HL-60 (cell line): Measurements from ENCODE around the gene LCE1A.

Source experiments
- DNase-seq, 2 experiments: peaks; one replicate each; pipeline ENCODE4 v3.0.0-alpha.2; 2010 to 2020; ENCODE audit warnings: low read depth in 1 of 2, low spot score in 1 of 2
- H3K27ac ChIP-seq: fragments of 250-450 bp; sonication (Bioruptor Pico); replicated peaks from 2 replicates; pipeline ENCODE4 v1.5.1; 2020; ENCODE audit warnings: mild to moderate bottlenecking, moderate library complexity
- H3K27me3 ChIP-seq: fragments of 250-450 bp; sonication (Bioruptor Pico); 2 replicates; pipeline ENCODE4 v1.5.1; 2021; ENCODE audit warnings: mild to moderate bottlenecking, moderate library complexity; ENCODE audit not compliant: insufficient read depth, poor library complexity, severe bottlenecking
- H3K4me3 ChIP-seq: replicated peaks from 2 replicates; pipeline ENCODE4 v1.5.1; 2011; ENCODE audit warnings: mild to moderate bottlenecking, control low read depth, low read length; ENCODE audit not compliant: insufficient read depth
- GABPA ChIP-seq: IDR thresholded peaks from 2 replicates; pipeline ENCODE4 v1.6.1; 2012; ENCODE audit warnings: low read depth
- POLR2AphosphoS5 ChIP-seq: IDR thresholded peaks from 2 replicates; pipeline ENCODE4 v1.6.1; 2012; ENCODE audit warnings: low read depth
- SPI1 ChIP-seq: IDR thresholded peaks from 2 replicates; pipeline ENCODE4 v1.6.1; 2012; ENCODE audit warnings: low read depth, mild to moderate bottlenecking, borderline replicate concordance
- TF ChIP-seq, protein P1 (sequence below): IDR thresholded peaks from one replicate; pipeline ENCODE4 v1.5.1; 2011; ENCODE audit warnings: low read length, control low read depth, inconsistent platforms; ENCODE audit not compliant: insufficient read depth
- TF ChIP-seq, protein P2 (sequence below): IDR thresholded peaks from 2 replicates; pipeline ENCODE4 v1.6.1; 2012; ENCODE audit warnings: low read depth; ENCODE audit not compliant: insufficient replicate concordance

Gene LCE1A

DNA sequence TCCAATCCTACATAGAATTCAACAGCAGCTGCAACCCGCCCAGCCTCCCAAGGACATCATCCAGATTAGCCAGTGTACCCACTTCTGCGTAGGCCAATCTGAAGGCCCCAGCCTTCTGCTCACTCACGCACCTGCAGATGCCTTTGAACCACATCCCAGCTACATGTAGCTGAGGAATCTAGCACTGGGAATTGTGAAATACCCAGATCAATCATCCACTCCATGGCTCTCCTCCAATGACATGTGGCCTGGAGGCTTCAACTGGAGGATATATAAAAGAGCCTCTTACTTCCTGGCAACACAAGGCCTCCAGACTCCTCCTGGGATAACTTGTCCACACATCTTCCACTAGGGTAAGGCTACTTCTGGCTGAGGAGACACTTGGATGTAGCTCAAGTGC, 15.3 kb downstream of the LCE1A start, which contains the start of gene LCE6A:
LCE6A (plus strand) TSS at position 301 of the 400 bp plus-strand sequence. CDS start 665 bp downstream, outside the sequence.
- TF ChIP-seq, protein P1, sequence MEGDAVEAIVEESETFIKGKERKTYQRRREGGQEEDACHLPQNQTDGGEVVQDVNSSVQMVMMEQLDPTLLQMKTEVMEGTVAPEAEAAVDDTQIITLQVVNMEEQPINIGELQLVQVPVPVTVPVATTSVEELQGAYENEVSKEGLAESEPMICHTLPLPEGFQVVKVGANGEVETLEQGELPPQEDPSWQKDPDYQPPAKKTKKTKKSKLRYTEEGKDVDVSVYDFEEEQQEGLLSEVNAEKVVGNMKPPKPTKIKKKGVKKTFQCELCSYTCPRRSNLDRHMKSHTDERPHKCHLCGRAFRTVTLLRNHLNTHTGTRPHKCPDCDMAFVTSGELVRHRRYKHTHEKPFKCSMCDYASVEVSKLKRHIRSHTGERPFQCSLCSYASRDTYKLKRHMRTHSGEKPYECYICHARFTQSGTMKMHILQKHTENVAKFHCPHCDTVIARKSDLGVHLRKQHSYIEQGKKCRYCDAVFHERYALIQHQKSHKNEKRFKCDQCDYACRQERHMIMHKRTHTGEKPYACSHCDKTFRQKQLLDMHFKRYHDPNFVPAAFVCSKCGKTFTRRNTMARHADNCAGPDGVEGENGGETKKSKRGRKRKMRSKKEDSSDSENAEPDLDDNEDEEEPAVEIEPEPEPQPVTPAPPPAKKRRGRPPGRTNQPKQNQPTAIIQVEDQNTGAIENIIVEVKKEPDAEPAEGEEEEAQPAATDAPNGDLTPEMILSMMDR = no peak
- TF ChIP-seq GABPA (no peak), POLR2AphosphoS5 (no peak), SPI1 (no peak)
- TF ChIP-seq, protein P2, sequence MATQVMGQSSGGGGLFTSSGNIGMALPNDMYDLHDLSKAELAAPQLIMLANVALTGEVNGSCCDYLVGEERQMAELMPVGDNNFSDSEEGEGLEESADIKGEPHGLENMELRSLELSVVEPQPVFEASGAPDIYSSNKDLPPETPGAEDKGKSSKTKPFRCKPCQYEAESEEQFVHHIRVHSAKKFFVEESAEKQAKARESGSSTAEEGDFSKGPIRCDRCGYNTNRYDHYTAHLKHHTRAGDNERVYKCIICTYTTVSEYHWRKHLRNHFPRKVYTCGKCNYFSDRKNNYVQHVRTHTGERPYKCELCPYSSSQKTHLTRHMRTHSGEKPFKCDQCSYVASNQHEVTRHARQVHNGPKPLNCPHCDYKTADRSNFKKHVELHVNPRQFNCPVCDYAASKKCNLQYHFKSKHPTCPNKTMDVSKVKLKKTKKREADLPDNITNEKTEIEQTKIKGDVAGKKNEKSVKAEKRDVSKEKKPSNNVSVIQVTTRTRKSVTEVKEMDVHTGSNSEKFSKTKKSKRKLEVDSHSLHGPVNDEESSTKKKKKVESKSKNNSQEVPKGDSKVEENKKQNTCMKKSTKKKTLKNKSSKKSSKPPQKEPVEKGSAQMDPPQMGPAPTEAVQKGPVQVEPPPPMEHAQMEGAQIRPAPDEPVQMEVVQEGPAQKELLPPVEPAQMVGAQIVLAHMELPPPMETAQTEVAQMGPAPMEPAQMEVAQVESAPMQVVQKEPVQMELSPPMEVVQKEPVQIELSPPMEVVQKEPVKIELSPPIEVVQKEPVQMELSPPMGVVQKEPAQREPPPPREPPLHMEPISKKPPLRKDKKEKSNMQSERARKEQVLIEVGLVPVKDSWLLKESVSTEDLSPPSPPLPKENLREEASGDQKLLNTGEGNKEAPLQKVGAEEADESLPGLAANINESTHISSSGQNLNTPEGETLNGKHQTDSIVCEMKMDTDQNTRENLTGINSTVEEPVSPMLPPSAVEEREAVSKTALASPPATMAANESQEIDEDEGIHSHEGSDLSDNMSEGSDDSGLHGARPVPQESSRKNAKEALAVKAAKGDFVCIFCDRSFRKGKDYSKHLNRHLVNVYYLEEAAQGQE = no peak
- Histone ChIP-seq H3K27ac (no peak within 1 kb of the TSS), H3K4me3 (no peak within 1 kb of the TSS), H3K27me3 (no peaks in the 10 kb centered on the region)
- DNase-seq = no peak

DNA sequence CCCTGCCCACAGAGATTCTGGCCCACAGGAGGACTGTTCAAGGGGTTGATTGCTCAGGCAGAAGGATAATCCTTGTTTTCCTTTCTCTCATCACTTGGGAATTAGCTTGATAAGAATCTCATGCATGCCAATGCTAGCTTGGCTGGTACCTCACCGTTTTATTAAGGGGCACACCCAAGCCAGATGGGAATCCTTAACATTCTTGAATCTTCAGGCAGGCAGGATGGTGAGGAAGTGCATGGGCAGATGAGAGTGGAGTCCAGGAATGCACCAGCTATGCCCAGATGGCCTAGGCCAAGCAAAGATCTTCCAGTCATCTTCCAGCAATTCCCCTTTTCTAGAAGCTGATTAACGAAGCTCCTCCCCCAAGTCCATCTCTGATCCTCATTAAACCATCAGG, 28.4 kb downstream of the LCE1A start:
- H3K27ac ChIP-seq = no peak overlapping the region
- no peak for TF ChIP-seq SPI1
- TF ChIP-seq, protein P2 = no peak
- no peak for TF ChIP-seq GABPA
- TF ChIP-seq, protein P1 = no peak
- no peak for TF ChIP-seq POLR2AphosphoS5
- no peak for DNase-seq
- no peak overlapping the region for H3K4me3 ChIP-seq
- H3K27me3 ChIP-seq = no peaks in the 10 kb centered on the region

DNA sequence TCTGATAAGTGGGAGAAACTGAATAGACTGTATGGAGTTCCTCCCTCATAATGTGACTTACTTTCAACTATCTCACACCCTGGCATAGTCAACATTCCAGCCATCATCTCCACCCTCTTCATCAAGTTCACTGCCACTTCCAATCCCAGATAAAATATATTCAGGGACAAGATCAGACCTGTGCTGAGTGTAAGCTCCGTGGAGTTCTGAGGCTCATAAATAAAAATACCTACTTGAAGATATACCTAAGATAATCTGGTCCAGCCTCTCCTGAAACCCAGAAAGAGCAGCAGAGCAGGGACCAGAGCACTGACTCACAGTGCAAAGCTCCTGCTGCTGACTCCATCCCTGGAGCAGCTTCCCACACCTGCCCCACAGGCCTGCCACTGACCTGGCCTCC, 30.8 kb downstream of the LCE1A start:
- Histone ChIP-seq H3K27ac (no peak overlapping the region), H3K4me3 (no peak overlapping the region), H3K27me3 (peaks cover 2% of the 10 kb centered on the region)
- no peak for TF ChIP-seq POLR2AphosphoS5
- TF ChIP-seq, protein P1 = no peak
- TF ChIP-seq, protein P2 = no peak
- TF ChIP-seq GABPA = no peak
- no peak for DNase-seq
